B cell (primary cell): ENCODE data around the gene TMOD4. TPM values are rescaled to one million over a fixed set of nuclear protein-coding genes. Genes with fewer than 3 reads are reported as not detected.

Source experiments
- ATAC-seq: fragments of 200-7000 bp; cut with Tn5 transposase; one replicate; pipeline ENCODE4 v1.10.0; 2021; ENCODE audit warnings: low read depth, mild to moderate bottlenecking, moderate number of reproducible peaks, moderate library complexity
- CTCF ChIA-PET: fragments of 350-600 bp; sonication (Branson Sonifier 250); formaldehyde crosslinking; loops from one replicate; lab custom pipeline; 2021; ENCODE audit warnings: antibody characterized with exemption, inconsistent platforms; lab: Charles Lee
- POLR2A ChIA-PET: fragments of 350-600 bp; sonication (Branson Sonifier 250); formaldehyde crosslinking; loops from one replicate; lab custom pipeline; 2021; ENCODE audit warnings: antibody characterized with exemption; lab: Charles Lee
- DNase-seq: peaks from one replicate; pipeline ENCODE4 v3.0.0; 2013
- H2AFZ ChIP-seq: 2 replicates; pipeline ENCODE4 v1.6.1; 2012; ENCODE audit warnings: mild to moderate bottlenecking, low read depth, low read length; ENCODE audit not compliant: insufficient read depth, poor library complexity, severe bottlenecking
- H3K27ac ChIP-seq, 2 donors: 1 replicate in 1 of 2; 2 replicates in 1 of 2; pipeline ENCODE4 v1.5.1; 2012 to 2013; ENCODE audit warnings: low read length in 2 of 2, mild to moderate bottlenecking in 2 of 2, moderate library complexity in 1 of 2
- H3K27me3 ChIP-seq, 4 experiments: fragments of 200-600 bp in 1 of 4; sonication (generic) in 1 of 4; replicated peaks in 1 of 4; 1 replicate in 2 of 4; 2 replicates in 2 of 4; pipeline versions ENCODE4 v1.6.1 to v1.7.0; 2013 to 2016; ENCODE audit warnings: low read length in 3 of 4, mild to moderate bottlenecking in 2 of 4, mixed read lengths in 1 of 4, moderate library complexity in 1 of 4; ENCODE audit not compliant: insufficient read depth in 4 of 4, control insufficient read depth in 3 of 4; ENCODE audit errors: control extremely low read depth in 1 of 4
- H3K36me3 ChIP-seq, 2 experiments: replicated peaks in 1 of 2; 1 replicate in 1 of 2; 2 replicates in 1 of 2; pipeline versions ENCODE4 v1.6.1 to v1.7.1; 2013; ENCODE audit warnings: low read length in 1 of 2; ENCODE audit not compliant: insufficient read depth in 2 of 2, control insufficient read depth in 1 of 2; ENCODE audit errors: control extremely low read depth in 1 of 2, extremely low read depth in 1 of 2
- H3K4me1 ChIP-seq, 2 donors: fragments of 200-600 bp in 1 of 2; sonication (generic) in 1 of 2; 1 replicate in 1 of 2; 2 replicates in 1 of 2; pipeline versions ENCODE4 v1.5.1 to v1.6.1; 2013 to 2017; ENCODE audit warnings: low read length in 2 of 2; ENCODE audit not compliant: control insufficient read depth in 2 of 2, insufficient read depth in 2 of 2
- H3K4me2 ChIP-seq: replicated peaks from 2 replicates; pipeline ENCODE3; 2012; ENCODE audit warnings: mild to moderate bottlenecking, low read depth, low read length; ENCODE audit not compliant: poor library complexity, severe bottlenecking
- H3K4me3 ChIP-seq, 5 experiments: fragments of 200-600 bp in 1 of 5; sonication (generic) in 1 of 5; 1 replicate in 3 of 5; 2 replicates in 2 of 5; pipeline versions ENCODE4 v1.5.1 to v1.7.0; 2011 to 2016; ENCODE audit warnings: low read length in 4 of 5, mild to moderate bottlenecking in 4 of 5, low read depth in 2 of 5, control low read depth in 1 of 5, moderate library complexity in 1 of 5; ENCODE audit not compliant: insufficient read depth in 1 of 5; ENCODE audit errors: control extremely low read depth in 1 of 5, extremely low read depth in 1 of 5
- H3K79me2 ChIP-seq: fragments of 200-600 bp; sonication (generic); one replicate; pipeline ENCODE4 v1.6.0; 2016; ENCODE audit warnings: low read length; ENCODE audit not compliant: control insufficient read depth, insufficient read depth
- H3K9ac ChIP-seq: fragments of 200-600 bp; sonication (generic); 2 replicates; pipeline ENCODE4 v1.6.1; 2017; ENCODE audit warnings: mild to moderate bottlenecking, low read length, moderate library complexity
- H3K9me3 ChIP-seq, 3 donors: one replicate each; pipeline versions ENCODE4 v1.6.1 to v1.7.1; 2013; ENCODE audit warnings: low read length in 2 of 3; ENCODE audit not compliant: control insufficient read depth in 2 of 3, insufficient read depth in 1 of 3; ENCODE audit errors: control extremely low read depth in 1 of 3
- H4K20me1 ChIP-seq: 2 replicates; pipeline ENCODE4 v1.6.0; 2012; ENCODE audit warnings: mild to moderate bottlenecking, low read length; ENCODE audit not compliant: insufficient read depth, control insufficient read depth, poor library complexity, severe bottlenecking
- H3K27ac Mint-ChIP-seq: one replicate; pipeline ENCODE4 v1.8.0; 2021; ENCODE audit warnings: mixed read lengths
- H3K27me3 Mint-ChIP-seq: one replicate; pipeline ENCODE4 v1.8.0; 2021; ENCODE audit warnings: mixed read lengths
- H3K4me1 Mint-ChIP-seq: one replicate; pipeline ENCODE4 v1.8.0; 2021; ENCODE audit warnings: mixed read lengths
- H3K4me3 Mint-ChIP-seq: one replicate; pipeline ENCODE4 v1.8.0; 2021; ENCODE audit warnings: mixed read lengths
- H3K9me3 Mint-ChIP-seq: one replicate; pipeline ENCODE4 v1.8.0; 2022; ENCODE audit warnings: mixed read lengths; ENCODE audit not compliant: insufficient read depth
- CTCF ChIP-seq: fragments of 200-600 bp; IDR thresholded peaks from one replicate; pipeline ENCODE4 v1.8.0; 2022; ENCODE audit warnings: antibody characterized with exemption, mild to moderate bottlenecking
- EZH2 ChIP-seq: IDR thresholded peaks from 2 replicates; pipeline ENCODE4 v1.6.1; 2012; ENCODE audit warnings: borderline replicate concordance, low read depth, mild to moderate bottlenecking, moderate library complexity, low read length; ENCODE audit not compliant: insufficient read depth, poor library complexity, severe bottlenecking
- WGBS: methylation state at CpG from one replicate; pipeline ENCODE4 v1.1.5; 2013; ENCODE audit warnings: missing lambda C conversion rate; ENCODE audit not compliant: insufficient coverage; 5-methylcytosine and 5-hydroxymethylcytosine counted together
- intact Hi-C: fragments of 100-400 bp; cut with micrococcal nuclease; formaldehyde crosslinking; loops from one replicate; pipeline ENCODE4 v1.10.0; 2022
- polyA plus RNA-seq: library from polyadenylated mRNA; depleted of rRNA; stranded (reverse); fragments of >200 nt; gene quantifications from 2 replicates; pipeline ENCODE4 v1.2.3, GENCODE V29; 2012
- total RNA-seq, 2 donors: library from RNA; stranded (reverse); fragments of 120-200 nt in 1 of 2; gene quantifications; 1 replicate in 1 of 2; 2 replicates in 1 of 2; pipeline versions ENCODE4 v1.2.3 to v1.2.4, GENCODE V29; 2013 to 2022

TMOD4 gene
- total and polyA plus RNA-seq, 2 donors (not counting 1 experiment from before 2014, with no cell fraction given), result 1.7 to 3.5 TPM

GRCh38 chr1:151197863-151198253 is 22.1 kb upstream of the TMOD4 start:
- DNase-seq (no peak), ATAC-seq (no peak)
- peaks cover 8% of the 10 kb centered on the region for H4K20me1 ChIP-seq
- peak overlapping the region; percentile 84 for H3K4me2 ChIP-seq
- peak overlapping the region; percentile 86 for H3K9ac ChIP-seq
- peaks cover 45% of the 10 kb centered on the region for H3K4me1 Mint-ChIP-seq
- H3K27ac ChIP-seq, result peak overlapping the region in 1 of 2 donors; percentile 90
- H3K4me1 ChIP-seq, result peaks cover 21 to 29% of the 10 kb centered on the region in 2 donors
- CTCF ChIA-PET, result no interaction called here
- H3K79me2 ChIP-seq, result peaks cover 42% of the 10 kb centered on the region
- H3K36me3 ChIP-seq, result peaks cover 2% of the 10 kb centered on the region in 2 experiments
- no peaks in the 10 kb centered on the region for H3K9me3 Mint-ChIP-seq
- no peaks in the 10 kb centered on the region for H3K27me3 Mint-ChIP-seq
- TF ChIP-seq EZH2, result no peak
- no peak for TF ChIP-seq CTCF
- intact Hi-C loops, result loop anchor here (2.0 to 5.0 kb wide), 5 partner anchors 33 to 149 kb away; partner anchors contain the start of genes LYSMD1, PI4KB, RFX5 and ZNF687
- peaks cover 0 to 2% (median 0%) of the 10 kb centered on the region in 4 experiments for H3K27me3 ChIP-seq
- H3K4me3 ChIP-seq, result peak overlapping the region; percentile 68 to 96 (median 89)
- POLR2A ChIA-PET, result no interaction called here
- no peaks in the 10 kb centered on the region for H3K9me3 ChIP-seq
- H3K4me3 Mint-ChIP-seq, result peak overlapping the region; percentile 98
- WGBS, result 3% methylated on average over 5 of the region's 10 CpGs
- peak overlapping the region; percentile 94 for H3K27ac Mint-ChIP-seq
- peak overlapping the region; percentile 76 for H2AFZ ChIP-seq

- Mint-ChIP-seq H3K27ac (peak overlapping the region; percentile 70), H3K4me3 (peak overlapping the region; percentile 73), H3K27me3 (no peaks in the 10 kb centered on the region), H3K4me1 (peaks cover 37% of the 10 kb centered on the region), H3K9me3 (no peaks in the 10 kb centered on the region)
- DNase-seq (peak; percentile 78), ATAC-seq (no peak)
- POLR2A ChIA-PET, result no interaction called here
- H3K4me1 ChIP-seq, result peaks cover 15 to 26% of the 10 kb centered on the region in 2 donors
- WGBS, result no CpG with 5 or more reads among the region's 14 CpGs
- H3K27me3 ChIP-seq, result peaks cover 0 to 2% (median 0%) of the 10 kb centered on the region in 4 experiments
- TF ChIP-seq CTCF, result peak; percentile 59
- TF ChIP-seq EZH2, result no peak
- H3K4me3 ChIP-seq, result no peak overlapping the region
- peak overlapping the region; percentile 19 for H3K4me2 ChIP-seq
- H3K9ac ChIP-seq, result no peak overlapping the region
- intact Hi-C loops, result loop anchor here (1.0 to 5.0 kb wide), 3 partner anchors 131 to 203 kb away; partner anchors contain the start of genes PI4KB and PSMB4
- H4K20me1 ChIP-seq, result no peaks in the 10 kb centered on the region
- H3K79me2 ChIP-seq, result peaks cover 27% of the 10 kb centered on the region
- H3K27ac ChIP-seq, result no peak overlapping the region
- CTCF ChIA-PET, result interaction anchor here (0.7 to 2.0 kb wide), 6 partner anchors 34 to 472 kb away, joined by 3 to 8 read pairs (median 3); no protein-coding TSS in a partner anchor
- H2AFZ ChIP-seq, result no peak overlapping the region
- no peaks in the 10 kb centered on the region for H3K9me3 ChIP-seq
- H3K36me3 ChIP-seq, result no peaks in the 10 kb centered on the region
These were observed 20.6 kb upstream of the TMOD4 start for GRCh38 chr1:151196292-151196800.
